SK-N-MC (cell line): ENCODE data around the gene CTNND2.

Source experiments
- EZH2 ChIP-seq: fragments of 200-600 bp; sonication (generic); IDR thresholded peaks from one replicate; pipeline ENCODE4 v1.6.1; 2017; ENCODE audit warnings: antibody characterized with exemption
- POLR2AphosphoS5 ChIP-seq: IDR thresholded peaks from 2 replicates; pipeline ENCODE4 v1.6.1; 2012; ENCODE audit warnings: mild to moderate bottlenecking, low read depth, low read length, borderline replicate concordance

DNA sequence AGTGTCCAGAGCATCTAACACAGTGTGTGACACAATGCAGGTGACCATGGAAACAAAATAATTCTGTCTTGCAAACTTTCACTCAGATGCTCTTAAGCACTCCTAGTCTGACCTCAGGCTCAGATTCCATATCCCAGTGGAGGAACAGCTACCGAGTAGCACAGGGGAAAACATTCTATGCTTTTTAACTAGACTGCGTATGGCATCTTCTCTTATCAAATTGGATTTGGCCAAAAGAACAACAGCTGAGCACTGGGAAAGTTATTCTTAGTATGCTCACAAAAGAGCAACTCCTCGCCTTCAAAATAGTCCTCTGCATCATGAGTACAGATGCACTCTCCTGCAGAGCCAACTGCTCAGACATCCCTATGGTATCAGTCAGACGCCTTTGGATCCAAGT, 615.0 kb downstream of the CTNND2 start:
- TF ChIP-seq EZH2, result no peak
- no peak for TF ChIP-seq POLR2AphosphoS5
